ENCODE results near the gene XPO6.

Gene XPO6

GRCh38 chr16:28183930-28184329 lies 27.8 kb downstream of the XPO6 start:
- DNase-seq (ENCODE audit: low spot score), result no peak

- DNase-seq (ENCODE audit: low spot score), result no peak
Observed at GRCh38 chr16:28183484-28183883, 28.3 kb downstream of the XPO6 start.

- no peak for DNase-seq (ENCODE audit: low spot score)
Observed at GRCh38 chr16:28182801-28183200, 29.0 kb downstream of the XPO6 start.

DNA sequence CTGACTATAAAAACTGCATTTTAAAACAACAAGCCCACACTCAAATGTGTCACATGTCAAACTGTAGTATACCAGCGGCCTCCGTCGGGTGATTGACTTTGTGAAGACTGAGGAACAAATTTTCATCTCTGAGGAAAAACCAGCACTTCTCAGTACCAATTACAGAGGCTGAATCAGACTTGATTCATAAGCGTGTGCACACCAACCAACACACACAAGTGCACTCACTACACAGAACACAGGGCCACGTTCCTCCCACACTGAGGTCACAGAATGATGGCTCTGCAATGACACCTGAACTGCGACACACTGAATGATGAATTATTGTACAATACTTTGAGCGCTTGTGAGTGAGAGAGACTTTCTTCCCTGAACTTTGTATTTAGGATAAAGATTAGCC lies 29.6 kb downstream of the XPO6 start:
- no peak for DNase-seq (ENCODE audit: low spot score)

- no peak for DNase-seq (ENCODE audit: low spot score)
Observed at GRCh38 chr16:28181515-28181914, 30.2 kb downstream of the XPO6 start.

DNA sequence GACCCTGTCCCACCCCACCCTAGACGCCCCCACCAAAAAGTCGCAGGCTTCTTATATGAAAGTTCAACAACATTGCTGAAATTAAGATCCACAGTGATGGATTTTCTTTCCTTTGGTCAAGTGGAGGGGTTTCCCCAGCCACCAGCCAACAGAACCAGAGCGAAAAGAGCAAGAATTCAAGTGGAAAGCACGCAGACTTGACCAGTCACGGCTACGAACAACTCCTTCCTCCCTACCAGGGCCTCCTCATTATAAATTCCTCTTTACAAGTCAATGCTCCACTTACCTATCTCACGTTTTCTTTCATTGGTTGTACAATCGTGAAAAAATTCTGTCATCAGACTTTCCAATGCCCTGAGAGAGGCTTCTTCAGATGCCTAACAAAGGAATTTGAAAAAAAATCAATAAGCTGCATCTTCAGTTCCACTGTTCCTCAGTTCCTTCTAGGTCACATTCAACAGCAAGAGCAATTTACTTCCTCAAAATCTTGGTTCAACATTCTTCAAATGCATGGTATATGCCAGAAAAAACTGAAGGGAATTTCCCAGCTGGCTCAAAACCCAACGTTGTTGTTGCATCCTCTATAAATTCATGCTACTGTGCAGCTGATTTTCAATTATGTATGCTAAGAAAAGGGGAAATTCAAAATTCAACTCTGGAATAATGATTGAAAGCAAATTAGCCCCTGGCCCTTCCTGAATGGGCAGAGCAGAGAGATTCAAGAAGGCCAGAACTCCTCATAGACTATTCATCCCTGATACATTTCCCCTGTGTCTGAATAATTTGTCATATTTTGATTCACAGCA lies 30.9 kb downstream of the XPO6 start:
- no peak for DNase-seq (ENCODE audit: low spot score)

GRCh38 chr16:28179354-28179753 lies 32.4 kb downstream of the XPO6 start:
- DNase-seq (ENCODE audit: low spot score), result no peak

DNA sequence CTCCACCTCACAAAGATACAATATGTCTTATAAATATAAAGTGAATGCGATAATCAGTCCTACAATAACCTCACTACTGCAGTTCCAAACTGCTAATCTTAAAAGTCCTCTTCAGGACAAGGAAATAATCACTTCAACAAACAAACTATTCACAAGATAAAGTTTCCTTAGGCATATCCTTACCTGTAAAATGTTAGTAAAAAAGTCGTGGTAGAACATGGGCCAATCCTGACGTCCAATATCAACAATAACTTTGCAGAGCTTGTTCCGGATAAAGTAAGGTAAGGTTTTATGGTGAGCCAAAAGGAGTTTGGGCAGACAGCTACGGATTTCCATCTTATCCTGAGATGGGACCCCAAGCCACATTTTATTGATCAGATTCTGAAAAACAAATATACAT lies 36.0 kb downstream of the XPO6 start:
- DNase-seq (ENCODE audit: low spot score), result no peak

- DNase-seq (ENCODE audit: low spot score), result no peak
Observed at GRCh38 chr16:28172336-28172735, 39.4 kb downstream of the XPO6 start.

GRCh38 chr16:28171816-28172215 lies 39.9 kb downstream of the XPO6 start:
- no peak for DNase-seq (ENCODE audit: low spot score)

DNA sequence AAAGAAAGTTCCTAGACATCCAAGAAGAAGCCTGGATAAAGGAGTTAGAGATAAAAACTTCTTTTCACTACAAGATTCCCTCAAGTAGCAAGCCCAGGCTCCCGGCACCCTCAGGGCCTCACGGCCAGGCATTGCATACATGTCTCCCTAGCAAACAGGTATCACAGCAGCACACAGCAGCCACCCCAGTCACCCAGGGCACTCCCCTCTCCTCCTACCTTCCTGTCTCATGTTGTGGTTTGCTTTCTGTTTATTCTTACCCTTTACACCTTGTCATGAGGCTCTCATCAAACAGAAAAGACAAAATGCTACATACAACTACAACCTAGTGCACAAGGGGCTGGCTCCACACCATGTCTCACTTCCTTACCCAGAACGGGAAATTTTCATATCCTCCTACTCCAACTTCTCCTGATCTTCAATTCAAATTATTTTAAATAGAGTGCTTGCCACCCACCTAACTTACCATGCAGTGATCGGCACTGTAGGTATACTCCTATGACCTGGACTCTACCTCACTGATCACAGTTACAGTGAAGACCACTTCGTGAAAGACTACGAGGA lies 42.7 kb downstream of the XPO6 start:
- no peak for DNase-seq (ENCODE audit: low spot score)

- no peak for DNase-seq (ENCODE audit: low spot score)
Observed at GRCh38 chr16:28167730-28168129, 44.0 kb downstream of the XPO6 start.

- no peak for DNase-seq (ENCODE audit: low spot score)
Observed at GRCh38 chr16:28167221-28167620, 44.5 kb downstream of the XPO6 start.

DNA sequence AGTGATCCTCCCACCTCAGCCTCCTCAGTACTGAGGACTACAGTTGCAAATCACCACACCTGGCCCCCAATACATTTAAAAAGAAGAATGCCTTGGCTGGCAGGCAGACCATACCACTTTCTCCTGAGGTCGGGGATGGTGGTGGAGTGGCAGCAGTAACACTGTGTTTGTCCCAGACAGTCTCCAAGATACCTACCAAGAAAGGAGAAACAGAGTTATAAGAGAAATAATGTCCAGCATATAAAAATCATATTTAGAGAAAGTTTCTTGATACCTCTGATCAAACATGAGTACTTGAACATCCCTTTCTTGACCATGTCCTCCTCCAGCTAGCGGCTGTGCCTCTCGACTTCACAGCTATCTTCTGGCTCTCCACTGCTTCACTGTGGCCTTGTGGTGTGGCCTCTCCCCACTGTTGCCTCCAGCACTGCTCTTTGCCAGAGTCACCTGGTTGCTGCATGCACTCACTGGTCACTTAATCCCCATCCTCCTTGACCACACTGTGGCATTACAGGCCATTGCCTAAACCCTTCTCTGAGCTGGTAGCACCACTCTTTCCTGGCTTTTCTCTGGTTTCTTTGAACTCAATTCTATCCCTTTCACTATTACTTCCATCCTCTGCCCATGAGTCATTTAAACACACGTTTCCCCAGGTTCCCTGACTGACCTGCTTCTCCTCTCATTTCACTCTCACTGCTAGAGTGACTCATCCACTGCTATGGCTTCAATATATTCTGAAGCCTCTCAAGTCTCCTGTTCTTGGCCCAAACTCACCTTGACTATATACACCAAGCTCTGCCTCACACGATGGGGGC lies 45.2 kb downstream of the XPO6 start:
- no peak for DNase-seq (ENCODE audit: low spot score)

- no peak for DNase-seq (ENCODE audit: low spot score)
Observed at GRCh38 chr16:28165598-28165997, 46.2 kb downstream of the XPO6 start.

DNA sequence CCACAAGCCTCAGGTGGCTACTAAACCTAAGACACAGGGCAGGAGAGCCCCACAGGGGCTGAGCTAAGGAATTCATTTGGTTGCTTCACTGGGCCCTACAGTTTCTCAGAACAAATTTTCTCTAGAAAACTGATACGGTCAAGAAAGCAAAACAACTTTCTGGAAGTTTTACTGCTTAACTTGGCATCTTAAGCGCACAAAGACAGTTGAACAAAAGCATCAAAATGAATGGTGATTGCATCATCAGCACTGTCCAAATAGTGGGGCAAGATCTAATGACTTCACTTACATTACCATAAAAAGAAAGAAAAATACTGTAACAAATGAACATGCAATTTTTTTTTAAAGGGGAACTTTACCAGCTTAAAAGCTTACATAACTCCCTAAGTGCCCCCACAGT lies 47.6 kb downstream of the XPO6 start:
- no peak for DNase-seq (ENCODE audit: low spot score)

DNA sequence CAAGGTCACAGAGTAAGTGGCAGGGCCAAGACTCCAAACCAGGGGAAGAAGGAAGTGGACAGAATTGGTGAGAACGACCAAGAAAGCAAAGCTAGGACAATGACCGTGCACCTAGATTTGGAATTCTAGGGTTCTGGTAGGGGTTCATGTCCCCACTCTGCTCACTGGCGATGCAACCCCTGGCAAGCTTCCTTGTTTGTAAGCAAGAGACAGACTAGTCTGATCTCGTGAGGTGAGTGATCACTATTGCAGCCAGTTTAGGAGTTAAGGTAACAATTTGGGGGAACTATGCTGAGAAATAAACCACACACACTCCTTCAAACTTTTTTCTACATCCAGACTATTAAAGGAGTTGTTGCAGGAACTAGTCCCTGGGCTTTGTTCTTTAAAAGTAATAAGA lies 48.1 kb downstream of the XPO6 start:
- no peak for DNase-seq (ENCODE audit: low spot score)

GRCh38 chr16:28162326-28162877 lies 49.4 kb downstream of the XPO6 start:
- DNase-seq (ENCODE audit: low spot score), result no peak

DNA sequence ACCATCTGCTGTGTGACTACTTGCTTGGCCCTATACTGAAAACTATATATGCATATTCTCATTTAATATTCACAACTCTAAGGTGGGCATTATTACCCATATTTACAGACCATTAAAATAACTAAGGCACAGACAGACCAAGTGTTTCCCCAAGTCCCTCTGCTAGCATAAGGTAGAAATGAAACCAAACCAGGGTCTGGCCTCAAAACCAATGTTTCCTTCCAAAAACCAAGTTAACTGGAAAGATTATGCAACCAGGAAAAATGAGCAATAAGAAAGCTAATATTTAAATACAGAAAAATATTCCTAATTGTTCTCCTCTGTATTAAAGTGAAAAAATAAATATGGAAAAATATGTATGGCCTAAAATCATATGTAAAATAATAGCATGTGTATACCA lies 50.1 kb downstream of the XPO6 start:
- no peak for DNase-seq (ENCODE audit: low spot score)

GRCh38 chr16:28158136-28158535 lies 53.6 kb downstream of the XPO6 start:
- no peak for DNase-seq (ENCODE audit: low spot score)

DNA sequence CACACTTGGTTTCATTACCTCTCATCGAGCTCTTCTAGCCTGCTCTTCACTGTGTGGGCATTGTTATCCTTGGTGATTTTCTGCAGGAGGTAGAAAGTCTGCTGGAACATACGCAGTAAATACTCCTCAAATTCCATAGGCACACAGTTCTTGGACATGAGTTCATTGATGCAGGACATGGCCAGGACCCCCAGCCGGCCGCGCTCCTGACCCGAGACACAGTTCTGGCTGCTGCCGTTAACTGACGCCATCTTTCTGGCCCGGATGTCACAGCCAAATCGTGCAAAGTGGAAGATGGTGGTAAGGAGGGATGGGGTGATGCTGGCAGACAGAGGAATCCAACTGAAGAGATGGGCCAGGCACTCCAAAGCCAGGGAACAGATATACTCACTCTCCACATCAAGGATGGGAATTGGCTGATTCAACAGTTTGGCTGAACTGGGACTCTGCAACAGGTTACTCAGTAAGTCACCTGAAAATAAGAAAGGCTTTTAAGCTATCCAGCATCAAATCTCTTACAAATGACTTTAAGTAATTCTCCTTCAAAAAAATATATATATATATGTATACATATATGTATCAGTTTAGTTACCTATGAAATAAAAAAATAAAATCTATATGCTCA lies 55.6 kb downstream of the XPO6 start:
- DNase-seq (ENCODE audit: low spot score), result no peak

GRCh38 chr16:28155293-28155692 lies 56.5 kb downstream of the XPO6 start:
- no peak for DNase-seq (ENCODE audit: low spot score)

All from ecto neural progenitor cell (in vitro differentiated cells).